Testis (tissue), 2 donors: ENCODE measurements around the gene CLPTM1L.

Experiments used
- CTCF ChIP-seq, 3 experiments: fragments of 450-650 bp in 2 of 3; fragments of 200-600 bp in 1 of 3; sonication (generic) in 1 of 3; IDR thresholded peaks; one replicate each; pipeline ENCODE4 v1.5.1; 2016 to 2019; ENCODE audit warnings: antibody characterized with exemption in 3 of 3, mild to moderate bottlenecking in 2 of 3, moderate library complexity in 1 of 3
- POLR2A ChIP-seq: fragments of 450-650 bp; IDR thresholded peaks from one replicate; pipeline ENCODE4 v1.6.1; 2017; ENCODE audit warnings: antibody characterized with exemption, mild to moderate bottlenecking, moderate library complexity

DNA sequence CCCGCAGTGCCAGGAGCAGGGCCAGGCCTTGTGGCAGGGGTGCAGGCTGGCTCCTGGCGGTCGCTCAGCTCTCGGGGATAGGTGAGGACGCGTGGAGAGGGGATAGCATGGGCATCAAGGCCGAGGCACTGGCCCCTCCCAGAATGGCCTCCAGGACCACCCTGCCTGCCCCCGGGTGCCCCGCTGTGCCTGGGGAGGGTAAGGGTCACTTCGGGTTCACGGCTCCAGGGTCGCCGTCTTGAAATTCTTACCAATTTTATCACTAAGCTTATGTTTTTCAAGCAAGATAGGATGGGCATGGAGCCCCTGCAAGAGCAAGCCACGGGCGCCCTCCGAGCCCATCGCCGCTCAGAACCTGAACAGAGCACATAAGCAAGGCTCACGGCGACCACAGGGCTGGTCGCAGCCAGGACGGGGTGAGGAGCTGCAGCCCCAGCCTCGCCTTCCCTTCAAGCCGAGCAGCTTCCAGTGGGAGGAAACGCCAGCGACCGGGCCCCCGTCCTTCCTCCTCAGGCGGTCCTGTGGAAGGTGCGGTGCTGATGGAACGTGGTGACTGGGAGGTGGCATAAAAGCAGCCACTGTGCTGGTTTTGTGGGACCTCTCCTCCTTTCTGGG lies 14.2 kb upstream of the CLPTM1L start:
- no peak for TF ChIP-seq CTCF (IDR thresholded peaks at IDR 0.05)
- TF ChIP-seq POLR2A: no peak
